Smooth muscle cell (in vitro differentiated cells): ENCODE measurements around the gene MALRD1. TPM values are rescaled to one million over a fixed set of nuclear protein-coding genes. Genes with fewer than 3 reads are reported as not detected.

Experiments
- DNase-seq: peaks from one replicate; lab custom pipeline; 2025; ENCODE audit not compliant: unreplicated experiment; lab: John Stamatoyannopoulos, UW
- H2AFZ ChIP-seq: fragments of 200-600 bp; sonication (generic); 2 replicates; pipeline ENCODE4 v1.6.0; 2016; ENCODE audit warnings: antibody characterized with exemption, low read depth, mild to moderate bottlenecking
- H3F3A ChIP-seq: fragments of 200-600 bp; sonication (generic); 2 replicates; pipeline ENCODE4 v1.6.0; 2017; ENCODE audit warnings: antibody characterized with exemption, low read depth
- H3K27ac ChIP-seq: fragments of 200-600 bp; sonication (generic); 2 replicates; pipeline ENCODE4 v1.5.1; 2016; ENCODE audit warnings: low read depth, mild to moderate bottlenecking
- H3K27me3 ChIP-seq: fragments of 200-600 bp; sonication (generic); 2 replicates; pipeline ENCODE4 v1.6.1; 2016; ENCODE audit warnings: low read depth, mild to moderate bottlenecking
- H3K36me3 ChIP-seq: fragments of 200-600 bp; sonication (generic); 2 replicates; pipeline ENCODE4 v1.5.1; 2016; ENCODE audit warnings: low read depth
- H3K4me1 ChIP-seq: fragments of 200-600 bp; sonication (generic); 2 replicates; pipeline ENCODE4 v1.5.1; 2016; ENCODE audit warnings: low read depth
- H3K4me2 ChIP-seq: fragments of 200-600 bp; sonication (generic); 2 replicates; pipeline ENCODE4 v1.6.0; 2016; ENCODE audit warnings: mild to moderate bottlenecking
- H3K4me3 ChIP-seq: fragments of 200-600 bp; sonication (generic); 2 replicates; pipeline ENCODE4 v1.5.1; 2016; ENCODE audit warnings: mild to moderate bottlenecking
- H3K79me2 ChIP-seq: fragments of 200-600 bp; sonication (generic); 2 replicates; pipeline ENCODE4 v1.6.0; 2016; ENCODE audit warnings: low read depth, mild to moderate bottlenecking
- H3K9ac ChIP-seq: fragments of 200-600 bp; sonication (generic); 2 replicates; pipeline ENCODE4 v1.6.0; 2016; ENCODE audit warnings: low read depth
- H3K9me3 ChIP-seq: fragments of 200-600 bp; sonication (generic); replicated peaks from 2 replicates; pipeline ENCODE4 v1.5.1; 2016; ENCODE audit warnings: low read depth
- H4K20me1 ChIP-seq: fragments of 200-600 bp; sonication (generic); 2 replicates; pipeline ENCODE4 v1.6.0; 2016; ENCODE audit warnings: low read depth
- WGBS: methylation state at CpG from one replicate; pipeline ENCODE4 v1.1.7; 2016; ENCODE audit warnings: low lambda C conversion rate; 5-methylcytosine and 5-hydroxymethylcytosine counted together
- polyA plus RNA-seq: library from polyadenylated mRNA; unstranded; fragments of >200 nt; fragmentation: Nextera tagmentation; extraction: Ambion mirVana; gene quantifications from 2 replicates; pipeline ENCODE4 v1.2.1, GENCODE V29; 2016
- total RNA-seq: library from RNA; depleted of rRNA; stranded (reverse); fragments of >200 nt; gene quantifications from 2 replicates; pipeline ENCODE4 v1.2.3, GENCODE V29; 2014
- TF ChIP-seq, protein P1 (sequence below): fragments of 200-600 bp; sonication (generic); IDR thresholded peaks from 2 replicates; pipeline ENCODE4 v1.5.1; 2017; ENCODE audit warnings: borderline replicate concordance, mild to moderate bottlenecking, antibody characterized with exemption; ENCODE audit not compliant: insufficient read depth, poor library complexity, severe bottlenecking

The MALRD1 gene
- total and polyA plus RNA-seq, 2 experiments from 2014 or later = 1.9 TPM; not detected in 1

DNA sequence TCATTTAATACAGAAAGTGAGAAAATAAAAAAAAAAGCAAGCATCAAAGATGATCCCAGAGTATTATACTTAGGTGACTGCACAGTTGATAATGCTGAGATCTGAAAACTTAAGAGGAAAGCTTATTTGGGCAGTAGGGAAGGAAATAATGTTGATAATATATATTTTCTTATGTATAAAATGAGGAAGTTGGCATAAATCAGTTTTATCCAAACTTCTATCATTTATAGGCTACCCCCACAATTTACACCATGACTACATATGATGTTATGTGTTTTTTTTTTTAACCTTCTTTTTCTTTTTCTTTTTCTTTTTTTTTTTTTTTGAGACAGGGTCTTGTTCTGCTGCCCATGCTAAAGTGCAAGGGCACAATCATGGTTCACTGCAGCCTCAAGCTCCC lies 659.4 kb downstream of the MALRD1 start:
- no peak overlapping the region for H3K4me3 ChIP-seq
- no peak overlapping the region for H2AFZ ChIP-seq

GRCh38 chr10:19710600-19710999 lies 662.0 kb downstream of the MALRD1 start:
- H3F3A ChIP-seq = no peaks in the 10 kb centered on the region
- H3K9ac ChIP-seq = no peak overlapping the region
- H4K20me1 ChIP-seq = no peaks in the 10 kb centered on the region
- H3K27ac ChIP-seq = no peak overlapping the region
- peaks cover 10% of the 10 kb centered on the region for H3K9me3 ChIP-seq
- H3K4me3 ChIP-seq = no peak overlapping the region
- no peak overlapping the region for H2AFZ ChIP-seq
- TF ChIP-seq, protein P1, sequence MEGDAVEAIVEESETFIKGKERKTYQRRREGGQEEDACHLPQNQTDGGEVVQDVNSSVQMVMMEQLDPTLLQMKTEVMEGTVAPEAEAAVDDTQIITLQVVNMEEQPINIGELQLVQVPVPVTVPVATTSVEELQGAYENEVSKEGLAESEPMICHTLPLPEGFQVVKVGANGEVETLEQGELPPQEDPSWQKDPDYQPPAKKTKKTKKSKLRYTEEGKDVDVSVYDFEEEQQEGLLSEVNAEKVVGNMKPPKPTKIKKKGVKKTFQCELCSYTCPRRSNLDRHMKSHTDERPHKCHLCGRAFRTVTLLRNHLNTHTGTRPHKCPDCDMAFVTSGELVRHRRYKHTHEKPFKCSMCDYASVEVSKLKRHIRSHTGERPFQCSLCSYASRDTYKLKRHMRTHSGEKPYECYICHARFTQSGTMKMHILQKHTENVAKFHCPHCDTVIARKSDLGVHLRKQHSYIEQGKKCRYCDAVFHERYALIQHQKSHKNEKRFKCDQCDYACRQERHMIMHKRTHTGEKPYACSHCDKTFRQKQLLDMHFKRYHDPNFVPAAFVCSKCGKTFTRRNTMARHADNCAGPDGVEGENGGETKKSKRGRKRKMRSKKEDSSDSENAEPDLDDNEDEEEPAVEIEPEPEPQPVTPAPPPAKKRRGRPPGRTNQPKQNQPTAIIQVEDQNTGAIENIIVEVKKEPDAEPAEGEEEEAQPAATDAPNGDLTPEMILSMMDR = no peak
- no peaks in the 10 kb centered on the region for H3K79me2 ChIP-seq
- WGBS = 81% methylated on average over 3 of the region's 3 CpGs
- H3K4me2 ChIP-seq = no peak overlapping the region
- H3K36me3 ChIP-seq = no peaks in the 10 kb centered on the region
- no peak for DNase-seq
- no peaks in the 10 kb centered on the region for H3K27me3 ChIP-seq
- H3K4me1 ChIP-seq = no peaks in the 10 kb centered on the region

More for the DNA sequence above, 659.4 kb downstream of the MALRD1 start:
- no peaks in the 10 kb centered on the region for H3K4me1 ChIP-seq
- H3K36me3 ChIP-seq = no peaks in the 10 kb centered on the region
- DNase-seq = no peak
- no peaks in the 10 kb centered on the region for H4K20me1 ChIP-seq
- no peak overlapping the region for H3K4me2 ChIP-seq
- peaks cover 10% of the 10 kb centered on the region for H3K9me3 ChIP-seq
- TF ChIP-seq, protein P1 = no peak
- H3K9ac ChIP-seq = no peak overlapping the region
- no peaks in the 10 kb centered on the region for H3F3A ChIP-seq
- H3K79me2 ChIP-seq = no peaks in the 10 kb centered on the region
- H3K27ac ChIP-seq = no peak overlapping the region
- H3K27me3 ChIP-seq = no peaks in the 10 kb centered on the region

- DNase-seq = no peak
- no peak overlapping the region for H3K4me3 ChIP-seq
- no peak overlapping the region for H2AFZ ChIP-seq
- H3K9ac ChIP-seq = no peak overlapping the region
- TF ChIP-seq, protein P1 = no peak
- no peak overlapping the region for H3K4me2 ChIP-seq
- H3K36me3 ChIP-seq = no peaks in the 10 kb centered on the region
- no peaks in the 10 kb centered on the region for H3K4me1 ChIP-seq
- H4K20me1 ChIP-seq = no peaks in the 10 kb centered on the region
- no peaks in the 10 kb centered on the region for H3F3A ChIP-seq
- H3K27ac ChIP-seq = no peak overlapping the region
- H3K79me2 ChIP-seq = no peaks in the 10 kb centered on the region
- H3K27me3 ChIP-seq = no peaks in the 10 kb centered on the region
- peaks cover 10% of the 10 kb centered on the region for H3K9me3 ChIP-seq
Observed at GRCh38 chr10:19713159-19713558, 664.6 kb downstream of the MALRD1 start.

- Histone ChIP-seq H2AFZ (no peak overlapping the region), H3K4me2 (no peak overlapping the region), H3K4me1 (no peaks in the 10 kb centered on the region), H3K27ac (no peak overlapping the region), H3K9me3 (peaks cover 10% of the 10 kb centered on the region), H4K20me1 (no peaks in the 10 kb centered on the region), H3K4me3 (no peak overlapping the region), H3K9ac (no peak overlapping the region), H3F3A (no peaks in the 10 kb centered on the region), H3K27me3 (no peaks in the 10 kb centered on the region), H3K36me3 (no peaks in the 10 kb centered on the region), H3K79me2 (no peaks in the 10 kb centered on the region)
- DNase-seq = no peak
- WGBS = 78% methylated on average over 18 of the region's 18 CpGs
- TF ChIP-seq, protein P1 = no peak
Observed at GRCh38 chr10:19713800-19714525, 665.4 kb downstream of the MALRD1 start.
